Astrocyte of the spinal cord (primary cell): ENCODE measurements around the gene BPTF.

ENCODE experiments used
- DNase-seq: peaks from one replicate; pipeline ENCODE4 v3.0.0; 2011; ENCODE audit warnings: low read depth, low spot score
- H3K4me3 ChIP-seq: 2 replicates; pipeline ENCODE4 v1.5.1; 2011; ENCODE audit warnings: low read depth, mild to moderate bottlenecking, low read length, moderate library complexity
- CTCF ChIP-seq: IDR thresholded peaks from 2 replicates; pipeline ENCODE4 v1.5.1; 2012; ENCODE audit warnings: low read depth, mild to moderate bottlenecking, low read length, inconsistent platforms
- in situ Hi-C: cut with HindIII; loops from 2 replicates; pipeline ENCODE4 v1.10.0; 2017; ENCODE audit warnings: low sequenced_read_pairs

The BPTF gene

GRCh38 chr17:67824735-67825626 lies at the start of gene BPTF:
BPTF (plus strand) TSS chr17:67825503; CDS start chr17:67825725, 222 bp downstream.
- in situ Hi-C loops: no loop called here
- DNase-seq: peak; percentile 87
- peak within 1 kb of the TSS; percentile 89 for H3K4me3 ChIP-seq
- peak; percentile 75 for TF ChIP-seq CTCF

- in situ Hi-C loops: no loop called here
- peak; percentile 68 for DNase-seq
- peak; percentile 66 for TF ChIP-seq CTCF
- no peak overlapping the region for H3K4me3 ChIP-seq
Observed at GRCh38 chr17:67779098-67779672, 46.1 kb upstream of the BPTF start.

- H3K4me3 ChIP-seq: no peak overlapping the region
- DNase-seq: no peak
- TF ChIP-seq CTCF: no peak
- in situ Hi-C loops: no loop called here
Observed at GRCh38 chr17:67784364-67785121, 40.8 kb upstream of the BPTF start.

- no peak for TF ChIP-seq CTCF
- H3K4me3 ChIP-seq: no peak overlapping the region
- no peak for DNase-seq
- in situ Hi-C loops: no loop called here
Observed at GRCh38 chr17:67785122-67785477, 40.2 kb upstream of the BPTF start.

GRCh38 chr17:67785504-67785903 lies 39.8 kb upstream of the BPTF start:
- in situ Hi-C loops: no loop called here
- no peak for DNase-seq

More at GRCh38 chr17:67785504-67785903, 39.8 kb upstream of the BPTF start:
- TF ChIP-seq CTCF: no peak
- no peak overlapping the region for H3K4me3 ChIP-seq
